NCI-H526 treated with DMSO at 0.1 percent for 48 hours (cell line): ENCODE measurements around the gene TIMM44.
"Not testable (repeated sequence)": the region's sequence is repeated elsewhere in the genome, so short reads cannot be mapped to it uniquely, and the experiment has no call there.

Experiments used
- DNase-seq: peaks from one replicate; lab custom pipeline; 2025; lab: John Stamatoyannopoulos, UW

The TIMM44 gene

GRCh38 chr19:7900401-7900870 lies 43.0 kb downstream of the TIMM44 start:
- DNase-seq: no peak

GRCh38 chr19:7899751-7900378 lies 43.6 kb downstream of the TIMM44 start:
- DNase-seq: no peak

GRCh38 chr19:7898967-7899366 lies 44.5 kb downstream of the TIMM44 start:
- no peak for DNase-seq

- no peak for DNase-seq
Observed at GRCh38 chr19:7897292-7897691, 46.2 kb downstream of the TIMM44 start.

GRCh38 chr19:7895565-7895964 lies 47.9 kb downstream of the TIMM44 start:
- DNase-seq: no peak

- DNase-seq: no peak
Observed at GRCh38 chr19:7894612-7895309, 48.7 kb downstream of the TIMM44 start.

- not testable (repeated sequence) for DNase-seq
Observed at GRCh38 chr19:7893362-7894101, 49.9 kb downstream of the TIMM44 start.

GRCh38 chr19:7888826-7889217 lies 54.6 kb downstream of the TIMM44 start:
- no peak for DNase-seq

- DNase-seq: no peak
Observed at GRCh38 chr19:7888145-7888825, 55.2 kb downstream of the TIMM44 start, which contains the start of gene LRRC8E. Gene LRRC8E, plus strand, starts transcription at chr19:7888510. Its CDS starts 7,094 bp downstream, at chr19:7895604.

GRCh38 chr19:7887408-7888144 lies 55.9 kb downstream of the TIMM44 start:
- no peak for DNase-seq

GRCh38 chr19:7885818-7886217 lies 57.6 kb downstream of the TIMM44 start:
- DNase-seq: no peak

GRCh38 chr19:7883796-7884570 lies 59.5 kb downstream of the TIMM44 start:
- no peak for DNase-seq

GRCh38 chr19:7883105-7883504 lies 60.4 kb downstream of the TIMM44 start:
- DNase-seq: no peak

GRCh38 chr19:7881910-7882309 lies 61.6 kb downstream of the TIMM44 start:
- no peak for DNase-seq

- no peak for DNase-seq
Observed at GRCh38 chr19:7879836-7880235, 63.6 kb downstream of the TIMM44 start.

- no peak for DNase-seq
Observed at GRCh38 chr19:7879111-7879807, 64.2 kb downstream of the TIMM44 start.

- DNase-seq: no peak
Observed at GRCh38 chr19:7877249-7877836, 66.1 kb downstream of the TIMM44 start.
